ENCODE data around the gene IRX2.

The IRX2 gene

GRCh38 chr5:2740051-2740875, 11.2 kb downstream of the IRX2 start:
- no peak for DNase-seq

GRCh38 chr5:2739360-2740050, 12.0 kb downstream of the IRX2 start:
- DNase-seq, result no peak

DNA sequence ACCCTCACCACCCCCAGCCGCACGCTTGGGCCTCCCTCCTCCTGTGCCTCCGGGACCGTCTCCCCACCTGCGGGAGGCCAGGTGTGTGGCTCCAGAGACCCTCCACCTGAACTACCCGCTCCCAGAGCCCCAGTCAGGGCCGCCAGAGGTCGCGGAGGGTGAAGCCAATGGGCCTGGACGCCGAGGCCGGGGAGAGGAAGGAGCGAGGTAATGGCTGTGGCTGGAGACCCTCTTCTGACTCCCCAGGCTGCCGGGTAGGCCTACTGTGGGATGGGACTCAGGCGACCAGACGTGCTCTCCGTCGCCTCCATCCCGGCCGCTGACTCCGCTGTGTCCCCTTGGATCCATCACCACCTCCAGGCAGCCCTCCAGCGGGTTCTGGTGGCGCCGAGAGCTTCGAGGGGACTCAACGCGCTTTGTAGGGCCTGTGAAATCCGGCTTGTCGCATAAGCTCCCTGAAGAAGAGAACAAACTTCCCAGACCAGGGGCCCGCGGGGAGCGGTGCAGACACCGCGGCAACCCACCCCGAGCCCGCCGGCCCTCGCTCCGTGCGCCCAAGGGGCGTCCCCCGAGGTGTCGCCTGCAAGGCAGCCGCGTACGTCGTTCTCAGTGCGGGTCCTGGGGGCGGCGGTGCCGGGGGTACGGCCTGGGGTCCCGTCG, 12.6 kb downstream of the IRX2 start:
- no peak for DNase-seq

GRCh38 chr5:2738156-2738699, 13.2 kb downstream of the IRX2 start:
- DNase-seq, result no peak

DNA sequence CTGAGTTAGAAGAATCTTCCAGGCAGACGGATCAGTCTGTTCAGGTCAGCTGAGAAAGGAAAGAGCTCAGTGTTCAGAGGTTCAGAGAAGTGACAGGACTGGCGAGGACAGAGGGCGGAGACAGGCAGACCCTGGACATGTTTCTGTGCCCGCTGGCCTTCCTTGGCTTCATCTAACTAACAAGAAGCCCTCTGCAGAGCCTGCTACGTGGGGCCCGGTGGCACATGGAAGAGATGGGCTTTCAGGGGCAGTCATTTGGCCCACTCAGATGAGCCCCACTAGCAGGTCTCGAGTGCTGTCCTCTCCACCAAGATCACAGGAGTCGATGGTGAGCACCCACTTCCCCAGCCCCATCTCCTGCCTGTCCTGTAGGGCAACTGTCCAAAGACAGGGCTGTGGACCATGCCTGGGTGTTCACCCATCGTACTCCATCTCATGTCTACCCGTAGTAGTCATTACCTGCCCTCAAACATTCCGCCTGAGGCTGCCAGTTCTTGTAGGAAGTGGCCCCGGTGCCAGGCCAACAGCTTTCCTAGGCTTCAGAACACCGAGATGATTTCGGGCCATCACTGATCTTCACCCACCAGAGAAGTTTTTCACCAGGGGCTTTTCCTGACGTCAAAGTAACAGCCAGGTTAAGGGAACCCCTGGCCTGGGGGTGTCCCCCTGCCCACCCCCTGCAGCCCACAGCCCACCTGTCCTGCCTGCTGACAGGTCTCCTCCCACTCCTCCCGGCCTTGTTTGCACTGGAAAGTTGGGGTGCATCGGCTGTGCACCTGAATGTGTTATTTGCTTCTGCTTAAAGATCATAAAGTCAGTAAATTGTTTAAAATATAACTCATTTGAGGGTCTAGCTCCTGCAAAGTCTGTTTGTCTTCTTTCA, 14.0 kb downstream of the IRX2 start:
- no peak for DNase-seq

- no peak for DNase-seq
Observed at GRCh38 chr5:2736872-2737271, 14.6 kb downstream of the IRX2 start.

DNA sequence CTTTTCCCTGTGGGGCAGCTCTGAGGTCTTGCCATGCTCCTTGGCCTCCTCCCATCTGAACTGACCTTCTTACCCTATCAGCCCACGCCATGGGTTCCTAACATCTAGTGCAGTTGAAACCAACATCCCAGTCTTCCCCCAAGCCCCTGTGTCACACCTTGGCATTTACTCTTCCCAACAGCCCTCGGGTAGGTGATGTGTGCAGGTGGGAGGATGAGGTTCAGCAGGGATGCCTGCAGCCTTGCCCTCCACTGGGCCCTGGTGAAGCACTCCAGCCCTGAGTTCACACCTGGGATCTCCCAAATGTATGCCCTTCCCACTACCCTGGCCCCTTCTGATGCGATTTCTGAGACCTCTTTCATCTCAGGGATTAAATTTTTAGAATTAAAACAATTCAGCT, 15.5 kb downstream of the IRX2 start:
- DNase-seq, result no peak

DNA sequence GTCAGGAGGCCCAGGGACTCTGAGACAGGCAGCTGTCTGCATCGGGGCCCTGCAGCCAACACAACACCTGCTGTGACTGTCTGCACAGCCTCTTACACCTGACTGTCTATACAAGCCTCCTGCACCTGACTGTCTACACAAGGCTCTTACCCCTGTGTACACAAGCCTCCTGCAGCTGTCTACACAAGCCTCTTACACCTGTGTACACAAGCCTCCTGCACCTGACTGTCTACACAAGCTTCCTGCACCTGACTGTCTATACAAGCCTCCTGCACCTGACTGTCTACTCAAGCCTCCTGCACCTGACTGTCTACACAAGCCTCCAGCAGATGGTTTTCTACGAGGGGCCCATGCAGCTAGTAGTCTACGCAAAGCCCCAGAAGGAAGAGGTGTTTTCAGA, 18.6 kb downstream of the IRX2 start:
- DNase-seq, result no peak

GRCh38 chr5:2732004-2732403, 19.5 kb downstream of the IRX2 start:
- no peak for DNase-seq

DNA sequence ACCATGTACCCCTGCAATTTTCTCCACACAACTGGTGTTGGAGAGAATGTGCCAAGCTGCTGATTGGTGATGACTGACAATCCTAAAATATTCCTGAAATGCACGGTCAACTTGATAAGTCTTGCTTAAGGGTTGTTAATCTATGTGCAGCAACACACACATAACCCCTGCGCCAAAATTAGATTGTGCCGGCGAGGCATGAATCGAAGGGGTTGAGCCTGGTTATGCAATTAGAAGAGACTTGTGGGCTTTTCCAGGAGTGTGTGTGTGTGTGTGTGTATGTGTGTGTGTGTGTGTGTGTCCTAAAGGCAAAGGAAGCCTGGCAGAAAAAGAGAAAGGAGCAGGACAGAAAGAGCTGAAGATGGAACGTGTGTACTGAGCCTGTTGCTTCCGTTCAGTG, 22.3 kb downstream of the IRX2 start:
- no peak for DNase-seq

DNA sequence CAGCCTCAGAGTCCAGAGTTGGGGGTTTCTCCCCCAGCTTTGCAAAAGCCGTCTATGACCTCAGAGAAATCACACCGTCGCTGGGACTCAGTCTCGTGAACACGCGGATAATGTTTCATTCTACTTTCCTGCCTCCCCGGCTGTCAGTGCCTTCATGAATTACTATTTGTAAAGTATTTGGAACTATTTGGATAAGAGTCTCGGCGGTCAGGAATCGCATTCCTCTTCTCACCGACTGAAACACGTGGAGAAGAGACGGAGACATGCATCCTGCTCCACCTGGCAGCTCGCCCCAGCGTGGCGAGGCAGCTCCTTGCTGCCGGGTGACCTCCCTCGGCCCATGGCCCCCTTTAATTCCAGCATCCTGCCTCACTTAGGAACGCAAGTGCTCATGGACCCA, 23.9 kb downstream of the IRX2 start:
- no peak for DNase-seq

DNA sequence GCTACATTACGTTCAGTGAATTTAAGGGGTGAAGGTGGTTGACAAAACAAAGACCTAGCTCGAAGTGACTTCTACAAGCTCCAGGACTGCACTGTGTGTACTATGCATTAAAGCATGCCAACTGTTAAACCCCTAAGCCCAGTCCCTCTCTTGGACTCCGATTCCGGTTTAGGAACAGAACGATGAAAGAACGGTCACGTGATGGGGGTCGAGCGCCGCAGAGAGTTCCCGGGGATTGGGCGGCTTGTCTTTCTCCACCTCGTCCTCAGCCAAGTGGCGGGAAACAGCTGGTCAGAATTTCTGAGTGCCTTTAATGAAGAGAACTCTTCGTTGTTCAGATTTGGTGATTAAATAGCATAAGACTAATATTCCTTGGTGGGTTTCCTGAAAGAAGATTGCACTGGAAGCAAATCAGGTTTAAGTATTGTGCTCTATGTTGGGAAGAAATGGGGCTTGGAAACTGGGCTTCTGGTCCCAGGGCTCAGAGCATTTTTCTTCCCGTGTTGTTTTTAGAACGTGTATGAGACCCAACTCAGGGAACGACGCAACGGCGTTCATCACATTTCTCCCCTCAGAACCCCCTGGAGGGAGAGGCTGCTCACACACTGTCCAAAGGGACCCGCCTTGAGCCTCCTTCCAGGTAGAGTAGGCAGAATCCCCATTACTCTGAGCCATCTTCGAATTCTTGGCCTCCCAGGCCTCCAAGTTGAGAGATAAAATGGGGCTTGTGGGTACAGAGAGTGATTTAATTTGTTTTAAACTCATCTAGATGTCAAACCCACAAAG, 25.3 kb downstream of the IRX2 start:
- DNase-seq, result no peak

- DNase-seq, result no peak
Observed at GRCh38 chr5:2724831-2725230, 26.6 kb downstream of the IRX2 start.

DNA sequence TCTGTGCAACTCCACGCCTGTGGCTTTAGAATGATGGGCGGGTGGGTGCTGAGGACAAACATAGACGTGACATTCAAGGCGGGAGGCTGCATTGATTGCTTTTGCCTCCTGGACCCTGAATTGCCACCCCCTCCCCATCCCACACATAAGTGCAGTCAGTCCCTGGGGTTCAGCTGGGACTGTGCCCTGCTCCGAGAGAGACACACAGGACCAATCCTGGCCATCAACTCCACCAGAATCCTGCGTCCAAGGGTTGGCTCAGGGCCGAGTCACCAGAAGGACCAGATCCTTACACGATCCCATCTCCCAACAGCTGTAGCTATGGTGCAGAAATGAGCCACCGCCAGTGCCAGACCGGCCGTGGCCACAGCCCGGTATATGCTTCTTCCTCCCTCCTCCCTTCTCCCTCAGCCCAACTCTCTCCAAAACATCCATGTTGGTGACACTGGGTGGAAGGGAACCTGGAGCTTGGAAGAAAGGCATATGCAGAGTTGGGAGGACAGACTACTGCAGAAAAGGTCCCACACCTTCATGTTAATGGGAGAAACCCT, 27.4 kb downstream of the IRX2 start:
- no peak for DNase-seq

- DNase-seq, result no peak
Observed at GRCh38 chr5:2722901-2723300, 28.6 kb downstream of the IRX2 start.

GRCh38 chr5:2721385-2722138, 29.9 kb downstream of the IRX2 start:
- DNase-seq, result no peak

DNA sequence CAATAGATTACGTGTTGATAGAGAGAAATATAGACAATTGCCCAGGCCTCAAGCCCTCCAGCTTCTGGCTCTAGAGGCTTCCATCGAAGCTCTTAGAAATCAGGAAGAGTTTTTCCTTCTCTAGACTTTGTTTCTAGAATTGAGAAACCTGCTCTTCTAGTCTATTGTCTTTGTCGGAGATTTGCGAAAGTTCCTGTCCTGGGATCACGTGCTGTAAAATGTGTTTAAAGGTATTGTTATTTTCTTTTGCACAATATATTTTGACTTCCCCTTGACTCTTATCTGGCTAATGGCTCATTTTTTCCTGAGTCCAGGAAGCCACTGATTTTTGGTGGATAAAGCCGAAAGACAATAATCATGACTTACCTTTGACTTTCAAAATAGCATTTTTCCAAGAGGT, 32.1 kb downstream of the IRX2 start:
- DNase-seq, result no peak

- no peak for DNase-seq
Observed at GRCh38 chr5:2718115-2718514, 33.4 kb downstream of the IRX2 start.

DNA sequence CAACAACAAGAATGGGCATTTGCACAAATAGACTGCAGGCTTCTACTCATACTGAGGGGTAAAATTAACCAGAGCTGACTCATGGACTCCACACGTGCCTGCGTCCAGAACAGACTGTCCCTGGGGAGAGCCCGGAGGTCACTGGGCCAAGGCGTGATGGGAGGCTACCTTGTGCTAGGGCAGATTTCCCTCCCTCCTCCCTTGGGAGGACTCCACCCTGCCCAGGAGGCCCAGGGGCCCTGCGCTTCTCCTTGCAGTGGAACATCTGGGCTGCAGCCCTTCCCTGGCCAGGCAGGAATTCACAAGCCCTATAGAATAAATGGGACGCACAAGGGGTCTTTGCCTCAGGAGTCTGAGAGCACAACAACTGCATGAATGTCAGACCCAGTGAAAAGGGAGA, 35.6 kb downstream of the IRX2 start:
- DNase-seq, result no peak

DNA sequence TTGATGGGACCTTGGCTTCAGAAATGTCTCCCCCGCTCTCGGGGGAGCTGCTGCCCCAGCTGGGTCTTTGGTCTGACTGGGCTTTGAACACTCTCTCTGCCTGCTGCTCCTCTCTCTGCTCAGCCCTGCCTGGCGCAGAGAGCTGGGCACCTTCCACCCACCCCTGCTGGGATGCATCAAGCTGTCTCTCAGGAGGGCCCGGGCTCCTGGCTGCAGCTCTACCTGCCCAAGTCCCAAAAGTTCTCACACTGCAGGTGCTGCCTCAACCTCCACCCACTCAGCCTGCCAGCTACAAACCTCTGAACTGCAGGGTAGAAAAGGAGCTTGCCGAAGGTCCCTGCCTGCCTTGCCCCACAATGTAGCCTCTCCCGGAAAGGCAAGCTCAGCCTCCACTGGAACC, 36.7 kb downstream of the IRX2 start:
- DNase-seq, result no peak

- DNase-seq, result no peak
Observed at GRCh38 chr5:2714026-2714425, 37.5 kb downstream of the IRX2 start.

All from NCI-H510A (cell line).